Activated effector memory CD4-positive, alpha-beta T cell treated with anti-CD3 and anti-CD28 coated beads, Interleukin-2, amount 50 U/mL, for 16 hours (primary cell): ENCODE data around the gene C20orf144.

Experiments
- DNase-seq: peaks from one replicate; pipeline ENCODE4 v3.0.0-alpha.2; 2020

The C20orf144 gene

DNA sequence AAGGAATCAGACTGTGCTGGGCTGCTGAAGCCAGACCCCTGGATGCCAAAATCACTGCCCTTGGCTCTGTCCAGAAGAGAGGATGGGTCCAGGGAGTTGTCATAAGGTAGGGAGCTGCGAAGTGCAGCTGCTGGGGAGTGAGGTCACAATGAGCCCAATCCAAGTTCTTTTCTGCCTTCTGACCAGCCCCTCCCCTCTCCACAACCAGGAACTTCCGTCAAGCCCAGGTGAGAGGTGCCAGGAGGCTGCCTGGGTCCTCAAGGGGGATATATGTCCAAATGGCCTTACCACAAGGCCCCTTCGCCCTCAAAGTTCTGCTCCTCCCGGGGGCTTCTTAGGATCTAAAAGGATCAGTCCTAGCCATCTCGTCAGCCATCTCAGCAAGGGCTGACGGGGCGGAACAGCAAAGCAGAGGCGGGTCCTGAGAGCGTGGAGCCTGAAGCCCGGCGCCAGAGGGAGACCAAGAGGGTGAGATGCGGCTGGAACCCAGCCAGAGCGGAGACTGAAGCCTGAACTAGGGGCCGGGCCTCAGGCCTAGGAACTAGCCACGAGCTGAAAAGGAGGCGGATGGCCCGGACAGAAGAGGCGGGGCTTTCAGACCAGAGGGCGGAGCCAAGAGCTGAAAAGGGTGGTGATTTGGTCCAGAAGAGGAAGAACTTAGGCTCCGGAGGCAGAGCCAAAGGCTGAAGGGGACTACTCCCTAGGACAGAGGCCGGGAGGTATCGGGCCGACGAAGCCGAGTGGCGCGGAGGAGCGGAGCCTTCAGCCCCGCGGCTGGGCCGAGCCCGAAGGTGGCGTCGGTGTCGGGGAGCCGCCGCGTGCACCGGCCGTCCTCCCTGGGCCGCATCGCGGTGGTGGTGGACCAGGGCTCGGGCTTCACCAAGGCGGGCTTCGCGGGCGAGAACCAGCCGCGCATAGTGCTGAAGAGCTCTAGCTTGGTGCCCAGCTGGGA is 4.4 kb downstream of the C20orf144 start, which contains the start of gene ACTL10:
TSS of gene ACTL10 (plus strand) at position 651 of the 952 bp plus-strand sequence. CDS start 555 bp downstream, outside the sequence.
- DNase-seq, result peak; percentile 93

GRCh38 chr20:33667245-33667675 is 5.1 kb downstream of the C20orf144 start:
- peak; percentile 80 for DNase-seq

- peak; percentile 93 for DNase-seq
Measured at GRCh38 chr20:33667676-33668465, 5.7 kb downstream of the C20orf144 start.

GRCh38 chr20:33668466-33669155 is 6.5 kb downstream of the C20orf144 start:
- no peak for DNase-seq

DNA sequence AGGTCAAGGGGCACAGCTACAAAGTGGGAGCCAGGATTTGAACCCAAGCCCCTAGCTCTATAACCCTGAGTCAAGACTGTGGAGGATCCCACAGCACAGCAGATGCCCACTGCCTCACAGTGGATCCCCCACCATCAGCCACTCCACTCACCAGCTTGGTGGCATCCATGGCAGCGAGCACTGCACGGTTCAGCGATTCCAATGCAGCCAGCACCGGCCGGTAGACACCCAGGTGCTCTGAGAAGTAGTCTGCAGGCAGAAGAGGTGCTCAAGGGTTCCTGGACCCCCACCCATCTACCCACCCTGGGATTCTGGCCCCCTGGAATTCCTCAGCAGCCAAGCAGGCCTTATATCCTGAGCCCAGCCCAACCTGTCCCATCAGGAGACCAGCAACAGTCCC is 7.1 kb downstream of the C20orf144 start:
- DNase-seq, result no peak

DNA sequence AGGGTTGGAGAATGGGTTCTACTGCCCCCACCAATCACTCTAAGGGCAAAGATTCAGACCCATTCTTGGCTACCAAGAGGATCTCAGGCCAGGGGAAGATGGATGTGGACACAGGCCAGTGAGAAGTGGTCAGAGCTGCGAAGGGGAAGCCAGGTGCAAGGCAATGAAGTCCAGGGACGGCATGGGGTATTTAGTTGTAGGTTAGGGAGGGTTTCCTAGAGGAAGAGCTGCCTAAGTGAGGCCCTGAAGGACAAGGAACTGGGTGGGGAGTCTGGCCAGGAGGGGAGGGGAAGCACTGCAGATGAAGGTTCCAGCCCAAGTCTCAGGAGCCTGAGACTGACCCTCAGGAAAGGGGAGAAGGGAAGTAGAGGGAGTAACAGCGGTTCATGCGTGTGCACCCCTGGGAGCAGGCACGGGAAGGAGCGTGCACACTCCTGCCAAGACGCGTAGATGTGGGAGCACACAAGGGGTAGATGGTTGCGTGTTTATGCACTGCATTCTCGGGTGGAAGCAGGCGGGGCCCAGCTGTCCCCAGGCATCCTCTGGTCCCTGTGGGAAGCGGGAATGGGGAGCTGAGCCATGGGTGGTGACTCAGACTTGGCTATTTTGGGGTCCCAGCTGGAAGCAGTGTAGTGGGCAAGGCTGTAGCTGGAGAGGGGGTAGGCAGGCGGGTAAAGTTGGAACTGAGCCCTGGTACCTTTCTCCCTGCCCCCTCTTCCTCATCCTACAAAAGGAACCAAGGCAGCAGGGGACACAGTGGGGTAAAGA is 7.9 kb downstream of the C20orf144 start:
- DNase-seq, result no peak

GRCh38 chr20:33670715-33671499 is 8.8 kb downstream of the C20orf144 start:
- DNase-seq, result no peak

DNA sequence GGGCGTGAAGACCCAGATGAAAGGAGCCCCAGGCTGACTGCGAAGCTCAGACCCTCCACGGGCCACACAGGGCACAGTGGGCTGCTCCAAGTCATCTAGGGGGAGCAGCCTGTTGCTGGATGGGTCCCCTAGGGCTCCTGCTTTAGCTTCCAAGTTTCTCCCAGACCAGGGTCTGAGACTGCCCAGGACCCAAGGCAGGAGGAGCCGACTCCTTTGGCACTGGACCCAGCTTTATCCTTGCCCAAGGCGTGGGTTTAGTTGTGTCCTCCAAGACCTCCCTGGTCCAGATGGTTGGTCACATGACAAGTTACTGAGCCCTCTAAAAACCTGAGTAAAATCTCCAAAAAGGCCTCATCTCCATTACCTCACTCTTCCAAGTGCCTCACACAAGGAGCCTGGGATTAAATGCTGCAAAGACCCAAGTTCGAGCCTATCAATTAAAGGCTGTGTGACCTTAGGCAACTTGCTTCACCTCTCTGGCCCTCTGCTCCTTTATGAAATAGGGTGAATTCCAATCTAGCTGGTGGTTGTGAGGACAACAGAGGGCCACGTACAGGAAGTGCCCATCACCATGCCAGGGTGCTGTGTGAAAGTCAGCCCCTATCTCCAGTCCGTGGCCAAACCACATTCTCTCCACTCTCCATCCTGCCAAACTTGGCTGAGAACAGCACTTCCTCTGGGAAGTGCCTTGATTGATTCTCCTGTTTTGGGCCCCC is 9.6 kb downstream of the C20orf144 start:
- DNase-seq, result no peak

DNA sequence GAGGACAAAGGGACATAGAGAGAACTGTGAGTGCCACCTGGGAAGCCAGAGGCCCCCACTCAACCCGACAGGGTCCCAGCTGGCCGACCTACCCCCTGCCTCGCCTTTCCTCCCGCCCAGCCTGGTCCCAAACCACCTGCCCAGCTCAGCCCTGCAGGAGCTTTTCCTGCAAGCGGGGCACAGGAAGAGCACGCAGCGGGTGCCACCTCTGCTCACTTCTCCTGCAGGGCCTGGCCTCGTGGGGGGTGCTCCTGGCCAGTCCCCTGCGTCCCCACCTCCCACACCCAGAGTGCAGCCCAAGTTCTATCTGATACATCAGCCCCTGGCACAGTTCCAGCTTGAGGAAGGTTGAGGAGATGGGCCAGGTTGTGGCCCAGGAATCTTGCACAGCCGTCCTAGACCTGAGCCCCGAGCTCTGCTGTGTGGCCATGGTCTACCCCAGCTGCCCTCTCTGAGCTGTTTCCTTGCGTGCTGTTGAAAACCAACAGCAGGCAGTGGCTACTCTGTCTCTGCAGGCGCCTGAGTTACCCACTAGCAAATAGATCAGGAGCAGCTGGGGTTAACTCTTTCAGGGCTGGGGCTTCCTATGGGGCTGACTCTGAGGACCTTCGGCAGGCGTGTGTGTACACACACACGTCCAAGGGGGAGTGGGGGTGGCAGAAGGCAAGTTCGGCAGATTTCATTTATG is 10.4 kb downstream of the C20orf144 start:
- no peak for DNase-seq

DNA sequence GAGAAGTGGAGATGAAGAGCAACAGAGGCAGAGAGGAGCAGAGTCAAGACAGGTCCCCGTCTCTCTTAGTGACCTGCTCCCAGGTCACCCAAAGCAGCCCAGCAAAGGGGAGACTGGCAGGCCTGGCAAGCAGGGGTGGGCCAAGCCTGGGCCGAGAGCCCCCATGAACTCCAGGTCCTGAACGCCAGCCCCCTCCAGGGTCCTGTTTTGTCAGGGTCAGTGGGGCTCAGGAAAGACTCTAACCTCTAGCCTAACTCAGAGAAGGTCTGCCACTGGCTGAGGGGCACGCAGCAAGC is 10.9 kb downstream of the C20orf144 start:
- DNase-seq, result no peak

DNA sequence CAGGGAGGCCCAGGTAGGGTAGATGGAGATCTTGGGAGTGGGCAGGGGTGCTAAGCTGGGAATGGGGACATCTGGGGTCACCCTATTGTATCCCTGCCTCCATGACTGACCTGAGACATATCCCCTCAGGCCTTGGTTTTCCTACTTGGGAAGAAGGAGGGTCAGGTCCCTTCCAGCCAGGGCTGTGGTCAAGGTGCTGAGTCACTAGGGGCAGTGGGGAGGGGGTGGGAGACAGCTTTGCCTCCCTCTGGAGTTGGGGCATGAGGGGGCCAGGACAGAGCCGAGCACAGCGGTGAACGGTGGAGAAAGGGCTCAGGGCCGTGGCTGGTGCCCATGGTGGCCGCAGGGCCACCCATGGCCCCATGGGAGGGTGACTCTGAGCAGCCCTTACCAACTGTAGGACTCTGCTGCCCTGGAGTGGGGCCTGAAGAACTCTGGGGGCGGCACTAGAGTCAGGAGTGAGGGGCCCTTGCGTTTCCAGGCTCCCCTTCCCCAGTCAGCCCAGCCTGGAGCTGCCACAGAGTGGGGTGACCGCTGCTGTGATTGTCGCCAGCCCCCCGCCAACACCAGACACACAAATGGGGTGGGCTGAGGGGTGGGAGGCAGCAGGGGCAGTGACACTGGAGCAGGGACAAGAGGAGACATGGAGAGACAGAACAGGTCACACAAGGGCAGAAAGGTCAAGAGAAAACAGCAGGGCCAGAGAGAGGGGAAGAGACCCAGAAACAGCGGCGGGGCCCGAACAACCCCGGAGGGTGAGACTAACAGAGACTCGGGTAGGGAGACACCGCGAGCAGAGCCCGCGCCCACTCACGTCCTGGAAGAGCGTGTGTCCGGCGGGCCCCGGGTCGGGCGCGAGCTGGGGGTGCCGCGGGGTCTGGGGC is 11.5 kb downstream of the C20orf144 start:
- DNase-seq, result no peak

GRCh38 chr20:33674294-33675135 is 12.4 kb downstream of the C20orf144 start, which contains the start of gene NECAB3:
Gene NECAB3, minus strand, starts transcription at chr20:33674428. Its CDS starts 76 bp downstream, at chr20:33674352.
- peak; percentile 88 for DNase-seq

- DNase-seq, result no peak
Measured at GRCh38 chr20:33675136-33675959, 13.2 kb downstream of the C20orf144 start.

GRCh38 chr20:33676121-33676520 is 14.0 kb downstream of the C20orf144 start:
- DNase-seq, result no peak

GRCh38 chr20:33676652-33677645 is 14.8 kb downstream of the C20orf144 start:
- no peak for DNase-seq
